NCI-H69 (cell line): ENCODE data around the gene ASMT.
A peak's percentile ranks its signal among the peaks of the same experiment; 100 is the strongest.
"Not testable (repeated sequence)": the region's sequence is repeated elsewhere in the genome, so short reads cannot be mapped to it uniquely, and the experiment has no call there.

ENCODE experiments used
- DNase-seq: peaks from one replicate; lab custom pipeline; 2025; lab: John Stamatoyannopoulos, UW

Gene ASMT

GRCh38 chrX:1598021-1598875 lies 16.6 kb upstream of the ASMT start:
- no peak for DNase-seq

GRCh38 chrX:1598876-1599790 lies 15.7 kb upstream of the ASMT start:
- no peak for DNase-seq

GRCh38 chrX:1599791-1600405 lies 15.0 kb upstream of the ASMT start:
- DNase-seq, result no peak

- DNase-seq, result no peak
Observed at GRCh38 chrX:1600406-1601050, 14.3 kb upstream of the ASMT start.

GRCh38 chrX:1601051-1601767 lies 13.7 kb upstream of the ASMT start:
- no peak for DNase-seq

GRCh38 chrX:1601768-1602085 lies 13.1 kb upstream of the ASMT start:
- no peak for DNase-seq

- no peak for DNase-seq
Observed at GRCh38 chrX:1602299-1602698, 12.6 kb upstream of the ASMT start.

- no peak for DNase-seq
Observed at GRCh38 chrX:1606496-1606895, 8.4 kb upstream of the ASMT start.

GRCh38 chrX:1609311-1609710 lies 5.5 kb upstream of the ASMT start:
- DNase-seq, result no peak

- DNase-seq, result no peak
Observed at GRCh38 chrX:1609762-1610161, 5.1 kb upstream of the ASMT start.

- DNase-seq, result no peak
Observed at GRCh38 chrX:1610166-1610565, 4.7 kb upstream of the ASMT start.

GRCh38 chrX:1610736-1611135 lies 4.1 kb upstream of the ASMT start:
- no peak for DNase-seq

- DNase-seq, result no peak
Observed at GRCh38 chrX:1612641-1613286, 2.1 kb upstream of the ASMT start.

- no peak for DNase-seq
Observed at GRCh38 chrX:1618689-1619088, 3.8 kb downstream of the ASMT start.

GRCh38 chrX:1623691-1624090 lies 8.8 kb downstream of the ASMT start:
- DNase-seq, result no peak

GRCh38 chrX:1624158-1624860 lies 9.4 kb downstream of the ASMT start:
- not testable (repeated sequence) for DNase-seq

GRCh38 chrX:1624861-1625215 lies 10.0 kb downstream of the ASMT start:
- DNase-seq, result not testable (repeated sequence)

GRCh38 chrX:1629244-1629643 lies 14.4 kb downstream of the ASMT start:
- peak; percentile 60 for DNase-seq

- no peak for DNase-seq
Observed at GRCh38 chrX:1646009-1646408, 31.1 kb downstream of the ASMT start.

GRCh38 chrX:1649621-1650020 lies 34.8 kb downstream of the ASMT start:
- DNase-seq, result no peak
